ENCODE measurements around the gene DCBLD2. TPM values are rescaled to one million over a fixed set of nuclear protein-coding genes. Genes with fewer than 3 reads are reported as not detected.

Gene DCBLD2
- total and polyA plus RNA-seq, 2 experiments from 2014 or later, result 68.3 to 203 TPM

DNA sequence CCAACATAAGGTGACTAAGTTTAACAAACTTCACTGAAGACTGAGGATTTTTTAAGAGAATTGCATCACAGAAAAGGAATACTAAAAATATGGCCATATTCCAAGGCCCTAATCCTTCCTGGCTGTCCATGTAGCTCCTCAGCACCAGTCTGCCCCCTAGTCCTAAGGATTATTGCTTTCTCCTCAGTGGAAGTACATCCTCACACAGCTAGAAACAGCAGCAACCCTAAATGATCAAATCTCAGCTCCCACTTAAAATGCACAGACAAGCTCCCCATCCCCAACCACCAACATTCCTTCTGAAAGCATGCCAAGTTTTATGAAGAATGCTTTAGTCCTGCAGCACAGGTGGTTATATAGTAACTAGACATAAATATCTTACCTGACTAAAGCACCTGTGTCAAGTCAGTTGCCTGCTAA, 123.7 kb downstream of the DCBLD2 start:
- Histone ChIP-seq H2AFZ (no peak overlapping the region), H3F3A (ENCODE audit: insufficient read depth) (peaks cover 35% of the 10 kb centered on the region), H4K20me1 (ENCODE audit: insufficient read depth) (no peaks in the 10 kb centered on the region), H3K36me3 (ENCODE audit: low read depth) (no peaks in the 10 kb centered on the region), H3K4me2 (ENCODE audit: unreplicated experiment) (no peak overlapping the region), H3K79me2 (ENCODE audit: insufficient read depth) (no peaks in the 10 kb centered on the region), H3K9me3 (ENCODE audit: low read depth) (no peaks in the 10 kb centered on the region), H3K27me3 (replicated peaks; ENCODE audit: insufficient read depth) (peaks cover 15% of the 10 kb centered on the region; the same call in 1 of the 2 replicates), H3K9ac (no peak overlapping the region), H3K9me2 (ENCODE audit: insufficient read depth) (no peaks in the 10 kb centered on the region), H3K4me1 (ENCODE audit: insufficient read depth) (peaks cover 30% of the 10 kb centered on the region), H3K4me3 (no peak overlapping the region), H3K27ac (peak overlapping the region; percentile 46; the same call in 1 of the 2 replicates)
- TF ChIP-seq EZH2phosphoT487 (IDR thresholded peaks at IDR 0.05; ENCODE audit: insufficient read depth, low read depth) (no peak), EZH2 (IDR thresholded peaks at IDR 0.05; ENCODE audit: insufficient read depth, poor library complexity, severe bottlenecking) (no peak)
- peak; percentile 74 for DNase-seq
- in situ Hi-C loops (cut with MboI), result no loop called here

DNA sequence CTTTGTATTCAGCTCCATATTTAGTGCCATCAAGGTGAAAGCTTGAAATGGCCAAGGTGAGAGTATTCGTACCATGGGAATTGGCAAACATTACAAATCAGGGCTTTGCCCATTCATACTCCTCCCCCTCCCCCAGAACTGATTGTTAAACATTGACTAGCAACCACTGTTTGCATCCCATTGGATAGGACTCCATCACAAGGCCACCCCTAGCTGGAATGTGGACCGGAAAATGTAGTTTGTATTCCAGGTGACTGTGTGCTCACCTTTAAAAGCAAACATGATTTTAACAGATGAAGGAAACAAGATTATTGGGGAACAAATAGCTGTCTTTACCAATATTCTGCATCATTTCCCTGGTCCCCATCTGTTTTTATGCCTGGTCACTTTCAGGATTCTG, 124.2 kb downstream of the DCBLD2 start:
- Histone ChIP-seq H3K27ac (no peak overlapping the region), H3K9ac (no peak overlapping the region)

DNA sequence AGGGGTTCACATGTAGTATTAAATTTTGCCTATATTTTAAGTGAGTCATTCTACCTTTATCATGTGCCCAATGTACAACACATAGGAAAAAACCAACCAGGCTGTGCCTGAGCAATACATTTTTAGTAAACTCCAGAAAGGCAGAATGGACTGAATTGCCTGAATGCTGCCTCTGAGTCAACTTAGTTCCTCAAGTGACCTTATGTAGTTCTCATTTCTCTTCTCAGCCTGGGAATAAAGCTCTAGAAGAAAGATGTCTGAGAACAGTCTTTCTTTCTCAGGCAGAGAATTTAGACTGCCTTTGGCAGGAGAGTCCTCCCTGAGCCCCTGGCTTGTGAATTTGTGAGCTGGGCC, 125.4 kb downstream of the DCBLD2 start:
- no peak overlapping the region for H3K4me2 ChIP-seq (ENCODE audit: unreplicated experiment)
- H3K79me2 ChIP-seq (ENCODE audit: insufficient read depth), result no peaks in the 10 kb centered on the region
- H3K27ac ChIP-seq, result no peak overlapping the region
- no peak overlapping the region for H3K4me3 ChIP-seq
- H3K9ac ChIP-seq, result no peak overlapping the region
- DNase-seq, result no peak
- no peaks in the 10 kb centered on the region for H4K20me1 ChIP-seq (ENCODE audit: insufficient read depth)
- no peaks in the 10 kb centered on the region for H3K36me3 ChIP-seq (ENCODE audit: low read depth)
- TF ChIP-seq EZH2phosphoT487 (IDR thresholded peaks at IDR 0.05; ENCODE audit: insufficient read depth, low read depth), result no peak
- TF ChIP-seq EZH2 (IDR thresholded peaks at IDR 0.05; ENCODE audit: insufficient read depth, poor library complexity, severe bottlenecking), result no peak
- peaks cover 35% of the 10 kb centered on the region for H3F3A ChIP-seq (ENCODE audit: insufficient read depth)
- H3K9me3 ChIP-seq (ENCODE audit: low read depth), result no peaks in the 10 kb centered on the region
- peaks cover 30% of the 10 kb centered on the region for H3K4me1 ChIP-seq (ENCODE audit: insufficient read depth)
- in situ Hi-C loops (cut with MboI), result no loop called here
- H3K9me2 ChIP-seq (ENCODE audit: insufficient read depth), result no peaks in the 10 kb centered on the region
- peaks cover 19% of the 10 kb centered on the region for H3K27me3 ChIP-seq (replicated peaks; ENCODE audit: insufficient read depth)
- H2AFZ ChIP-seq, result no peak overlapping the region

More for the DNA sequence above, 124.2 kb downstream of the DCBLD2 start:
- Histone ChIP-seq H3K4me1 (ENCODE audit: insufficient read depth) (peaks cover 30% of the 10 kb centered on the region), H4K20me1 (ENCODE audit: insufficient read depth) (no peaks in the 10 kb centered on the region), H3K4me3 (no peak overlapping the region), H2AFZ (no peak overlapping the region), H3K36me3 (ENCODE audit: low read depth) (no peaks in the 10 kb centered on the region), H3K4me2 (ENCODE audit: unreplicated experiment) (no peak overlapping the region), H3K79me2 (ENCODE audit: insufficient read depth) (no peaks in the 10 kb centered on the region), H3K9me2 (ENCODE audit: insufficient read depth) (no peaks in the 10 kb centered on the region), H3K9me3 (ENCODE audit: low read depth) (no peaks in the 10 kb centered on the region), H3K27me3 (replicated peaks; ENCODE audit: insufficient read depth) (peaks cover 15% of the 10 kb centered on the region), H3F3A (ENCODE audit: insufficient read depth) (peaks cover 35% of the 10 kb centered on the region)
- TF ChIP-seq EZH2phosphoT487 (IDR thresholded peaks at IDR 0.05; ENCODE audit: insufficient read depth, low read depth) (no peak), EZH2 (IDR thresholded peaks at IDR 0.05; ENCODE audit: insufficient read depth, poor library complexity, severe bottlenecking) (no peak)
- 43 to 45% methylated on average over 2 of the region's 2 CpGs for WGBS, 2 experiments (ENCODE audit: low coverage in 1 of 2, low lambda C conversion rate in 2 of 2, missing lambda C conversion rate in 2 of 2)
- in situ Hi-C loops (cut with MboI), result no loop called here
- DNase-seq, result no peak

DNA sequence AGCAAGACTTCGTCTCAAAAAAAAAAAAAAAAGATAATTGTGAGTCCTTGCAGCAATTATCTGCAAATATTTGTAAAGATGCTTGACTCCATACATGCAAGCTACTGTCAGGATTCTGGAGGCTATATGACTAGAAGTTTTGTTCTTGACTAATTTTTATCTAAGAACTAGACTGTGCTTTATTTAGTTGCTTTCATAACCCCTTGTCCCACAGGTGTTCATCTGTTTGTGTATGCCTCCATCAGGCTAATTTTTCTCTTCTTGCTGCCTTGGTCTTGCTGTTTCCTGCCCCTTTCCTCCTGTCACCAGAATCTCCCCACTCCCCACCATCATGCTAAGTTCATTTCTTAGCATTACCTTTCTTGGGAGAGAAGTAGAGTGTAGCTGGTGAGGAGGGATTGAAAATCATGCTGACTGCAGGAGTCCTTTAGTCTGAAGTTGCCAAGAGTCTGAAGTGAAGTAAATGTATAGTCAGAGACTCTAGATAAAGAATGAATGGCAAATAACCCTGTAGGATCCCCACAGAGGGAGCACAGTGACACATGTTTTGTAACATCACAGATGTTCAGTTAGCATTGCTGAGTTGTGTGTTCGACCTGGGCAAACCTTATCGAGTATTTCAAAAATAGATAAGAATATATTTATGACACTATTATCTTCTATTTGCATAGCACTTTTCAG, 125.9 kb downstream of the DCBLD2 start:
- no peak for TF ChIP-seq EZH2 (IDR thresholded peaks at IDR 0.05; ENCODE audit: insufficient read depth, poor library complexity, severe bottlenecking)
- no peak for TF ChIP-seq EZH2phosphoT487 (IDR thresholded peaks at IDR 0.05; ENCODE audit: insufficient read depth, low read depth)
- no peak overlapping the region for H3K4me3 ChIP-seq
- H3K9me2 ChIP-seq (ENCODE audit: insufficient read depth), result no peaks in the 10 kb centered on the region
- DNase-seq, result no peak
- no peaks in the 10 kb centered on the region for H4K20me1 ChIP-seq (ENCODE audit: insufficient read depth)
- H3K4me1 ChIP-seq (ENCODE audit: insufficient read depth), result peaks cover 30% of the 10 kb centered on the region
- H2AFZ ChIP-seq, result no peak overlapping the region
- 87 to 88% methylated on average over 3 of the region's 3 CpGs for WGBS, 2 experiments (ENCODE audit: low coverage in 1 of 2, low lambda C conversion rate in 2 of 2, missing lambda C conversion rate in 2 of 2)
- H3K36me3 ChIP-seq (ENCODE audit: low read depth), result no peaks in the 10 kb centered on the region
- no peak overlapping the region for H3K9ac ChIP-seq
- peaks cover 24% of the 10 kb centered on the region for H3K27me3 ChIP-seq (replicated peaks; ENCODE audit: insufficient read depth)
- H3K27ac ChIP-seq, result no peak overlapping the region
- H3K9me3 ChIP-seq (ENCODE audit: low read depth), result no peaks in the 10 kb centered on the region
- peaks cover 35% of the 10 kb centered on the region for H3F3A ChIP-seq (ENCODE audit: insufficient read depth)
- no peak overlapping the region for H3K4me2 ChIP-seq (ENCODE audit: unreplicated experiment)
- in situ Hi-C loops (cut with MboI), result no loop called here
- H3K79me2 ChIP-seq (ENCODE audit: insufficient read depth), result no peaks in the 10 kb centered on the region

DNA sequence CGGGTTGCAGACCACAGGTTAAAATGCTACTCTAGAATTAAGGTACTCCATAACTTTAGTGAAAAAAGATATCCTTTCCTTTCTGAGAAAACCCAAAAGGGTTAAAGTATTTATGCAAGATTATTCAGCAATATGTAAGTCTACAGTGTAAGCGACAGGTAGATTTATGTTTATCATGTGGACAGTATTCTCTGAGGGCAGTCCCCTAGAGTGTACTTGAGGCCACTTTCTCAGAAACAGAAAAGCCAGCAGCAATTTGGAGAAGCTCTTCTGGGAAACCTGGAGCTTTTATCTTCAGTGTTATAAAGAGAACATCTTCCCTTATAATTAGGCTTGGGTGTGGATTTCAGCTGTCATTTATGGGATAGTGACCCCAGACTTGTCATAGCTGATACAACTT, 129.5 kb downstream of the DCBLD2 start:
- Histone ChIP-seq H3K4me1 (ENCODE audit: insufficient read depth) (no peaks in the 10 kb centered on the region), H3K36me3 (ENCODE audit: low read depth) (no peaks in the 10 kb centered on the region), H3K27ac (no peak overlapping the region), H3F3A (ENCODE audit: insufficient read depth) (no peaks in the 10 kb centered on the region; the same call in 1 of the 2 replicates), H3K9me2 (ENCODE audit: insufficient read depth) (no peaks in the 10 kb centered on the region), H3K4me2 (ENCODE audit: unreplicated experiment) (no peak overlapping the region), H3K9me3 (ENCODE audit: low read depth) (no peaks in the 10 kb centered on the region), H4K20me1 (ENCODE audit: insufficient read depth) (no peaks in the 10 kb centered on the region), H3K4me3 (no peak overlapping the region), H2AFZ (no peak overlapping the region), H3K27me3 (replicated peaks; ENCODE audit: insufficient read depth) (peaks cover 53% of the 10 kb centered on the region), H3K9ac (no peak overlapping the region), H3K79me2 (ENCODE audit: insufficient read depth) (no peaks in the 10 kb centered on the region)
- 33 to 58% methylated on average over 2 of the region's 2 CpGs for WGBS, 2 experiments (ENCODE audit: low coverage in 1 of 2, low lambda C conversion rate in 2 of 2, missing lambda C conversion rate in 2 of 2)
- TF ChIP-seq EZH2phosphoT487 (IDR thresholded peaks at IDR 0.05; ENCODE audit: insufficient read depth, low read depth) (no peak), EZH2 (IDR thresholded peaks at IDR 0.05; ENCODE audit: insufficient read depth, poor library complexity, severe bottlenecking) (no peak)
- in situ Hi-C loops (cut with MboI), result no loop called here
- no peak for DNase-seq

Measured in GM23248 (cell line).